AG10803 (cell line): ENCODE results near the gene TBC1D3I.
"Not testable (repeated sequence)": the region's sequence is repeated elsewhere in the genome, so short reads cannot be mapped to it uniquely, and the experiment has no call there.

Experiments used
- DNase-seq: peaks from one replicate; pipeline ENCODE4 v3.0.0; 2010; ENCODE audit warnings: low read depth
- H3K4me3 ChIP-seq: 2 replicates; pipeline ENCODE4 v1.5.1; 2011; ENCODE audit warnings: mild to moderate bottlenecking, low read length, control low read depth
- TF ChIP-seq, protein P1 (sequence below): conservative IDR thresholded peaks from 2 replicates; pipeline ENCODE4 v1.5.1; 2011; ENCODE audit warnings: mild to moderate bottlenecking, low read length, control low read depth, inconsistent platforms

TBC1D3I gene

DNA sequence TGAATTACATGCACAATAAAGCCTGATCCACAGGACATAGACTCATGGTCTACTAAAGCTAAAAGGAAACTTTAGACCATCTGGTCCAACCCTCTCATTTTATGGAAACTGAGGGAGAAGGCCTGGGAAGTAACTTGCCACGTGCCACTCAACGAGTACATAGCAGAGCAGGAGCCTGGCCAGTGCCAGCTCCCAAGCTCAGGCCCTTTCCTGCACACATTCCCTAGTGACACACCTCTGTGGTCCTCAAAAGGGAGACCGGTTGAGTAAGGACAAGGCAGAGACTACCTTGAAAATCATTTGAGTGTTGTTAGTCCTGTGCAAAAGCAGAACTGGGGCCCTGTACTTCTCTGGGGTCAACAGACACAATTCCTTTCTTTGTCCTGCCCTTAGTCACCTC lies 50.7 kb downstream of the TBC1D3I start:
- DNase-seq, result no peak
- TF ChIP-seq, protein P1, sequence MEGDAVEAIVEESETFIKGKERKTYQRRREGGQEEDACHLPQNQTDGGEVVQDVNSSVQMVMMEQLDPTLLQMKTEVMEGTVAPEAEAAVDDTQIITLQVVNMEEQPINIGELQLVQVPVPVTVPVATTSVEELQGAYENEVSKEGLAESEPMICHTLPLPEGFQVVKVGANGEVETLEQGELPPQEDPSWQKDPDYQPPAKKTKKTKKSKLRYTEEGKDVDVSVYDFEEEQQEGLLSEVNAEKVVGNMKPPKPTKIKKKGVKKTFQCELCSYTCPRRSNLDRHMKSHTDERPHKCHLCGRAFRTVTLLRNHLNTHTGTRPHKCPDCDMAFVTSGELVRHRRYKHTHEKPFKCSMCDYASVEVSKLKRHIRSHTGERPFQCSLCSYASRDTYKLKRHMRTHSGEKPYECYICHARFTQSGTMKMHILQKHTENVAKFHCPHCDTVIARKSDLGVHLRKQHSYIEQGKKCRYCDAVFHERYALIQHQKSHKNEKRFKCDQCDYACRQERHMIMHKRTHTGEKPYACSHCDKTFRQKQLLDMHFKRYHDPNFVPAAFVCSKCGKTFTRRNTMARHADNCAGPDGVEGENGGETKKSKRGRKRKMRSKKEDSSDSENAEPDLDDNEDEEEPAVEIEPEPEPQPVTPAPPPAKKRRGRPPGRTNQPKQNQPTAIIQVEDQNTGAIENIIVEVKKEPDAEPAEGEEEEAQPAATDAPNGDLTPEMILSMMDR, result no peak

DNA sequence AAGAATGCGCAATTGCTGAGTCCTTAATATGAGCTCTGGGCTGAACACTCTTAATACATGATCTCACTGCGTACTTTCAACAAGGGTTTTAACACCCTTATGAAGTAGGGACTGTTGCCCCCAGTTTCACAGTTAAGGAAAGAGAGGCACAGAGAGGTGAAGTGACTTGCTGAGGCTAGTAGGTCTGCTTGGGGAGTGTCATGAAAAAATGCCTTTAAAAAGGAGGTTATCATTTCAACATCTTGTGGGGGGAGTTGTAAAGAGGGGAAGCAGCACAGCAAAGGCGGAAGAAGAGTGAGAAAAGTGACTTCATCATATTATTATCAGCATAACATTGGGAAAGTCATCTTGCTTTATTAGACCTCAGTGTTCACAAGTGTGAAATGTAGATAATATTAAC lies 51.4 kb downstream of the TBC1D3I start:
- TF ChIP-seq, protein P1, result no peak
- H3K4me3 ChIP-seq, result no peak overlapping the region
- DNase-seq, result no peak

More for the DNA sequence above, 50.7 kb downstream of the TBC1D3I start:
- H3K4me3 ChIP-seq, result no peak overlapping the region

DNA sequence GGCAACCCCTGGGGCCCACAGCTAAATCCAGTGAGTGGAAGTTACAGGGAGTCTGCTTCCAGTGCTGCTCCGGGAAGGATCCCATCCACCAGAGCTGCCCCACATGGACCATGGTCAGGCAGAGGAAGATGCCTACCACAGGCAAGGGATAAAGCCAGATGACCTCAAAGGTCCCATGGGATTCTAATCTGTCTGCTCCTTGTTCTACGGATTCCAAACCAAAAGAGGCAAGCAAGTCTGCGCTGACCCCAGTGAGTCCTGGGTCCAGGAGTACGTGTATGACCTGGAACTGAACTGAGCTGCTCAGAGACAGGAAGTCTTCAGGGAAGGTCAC lies 52.1 kb downstream of the TBC1D3I start:
- TF ChIP-seq, protein P1, result no peak
- H3K4me3 ChIP-seq, result no peak overlapping the region
- no peak for DNase-seq

DNA sequence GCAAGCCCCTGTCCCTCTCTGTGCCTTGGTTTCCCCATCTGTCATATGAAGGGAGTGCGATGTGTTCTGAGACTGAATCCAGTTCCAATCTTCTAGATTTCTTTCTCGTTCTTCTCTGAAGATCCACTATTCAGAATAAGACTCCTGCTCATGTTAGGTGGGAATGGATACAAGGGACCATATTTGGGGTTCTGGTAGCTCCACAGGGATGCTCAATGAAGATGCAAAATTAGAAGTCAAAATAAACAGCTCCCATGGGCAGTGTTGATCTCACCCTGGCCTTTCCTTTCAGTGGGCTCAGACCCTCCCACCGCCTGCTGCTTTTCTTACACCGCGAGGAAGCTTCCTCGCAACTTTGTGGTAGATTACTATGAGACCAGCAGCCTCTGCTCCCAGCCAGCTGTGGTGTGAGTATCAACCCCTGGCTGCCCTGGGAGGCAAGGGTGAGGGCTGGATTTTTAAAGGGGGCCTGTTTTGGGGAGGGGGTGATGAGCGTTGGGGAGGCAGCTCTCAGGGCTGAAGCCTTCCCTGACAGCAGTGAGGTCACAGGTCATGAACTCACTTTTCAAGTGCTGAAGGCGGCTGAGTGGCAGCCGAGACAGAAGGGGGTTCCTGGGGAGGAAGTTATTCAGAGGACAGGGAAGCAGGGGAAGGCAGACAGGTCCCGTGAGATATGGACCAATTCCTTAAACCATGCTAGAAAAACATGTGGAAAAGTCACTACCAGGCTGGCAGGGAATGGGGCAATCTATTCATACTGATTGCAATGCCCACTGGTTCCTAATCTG lies 52.7 kb downstream of the TBC1D3I start:
- not testable (repeated sequence) for H3K4me3 ChIP-seq, DNase-seq

DNA sequence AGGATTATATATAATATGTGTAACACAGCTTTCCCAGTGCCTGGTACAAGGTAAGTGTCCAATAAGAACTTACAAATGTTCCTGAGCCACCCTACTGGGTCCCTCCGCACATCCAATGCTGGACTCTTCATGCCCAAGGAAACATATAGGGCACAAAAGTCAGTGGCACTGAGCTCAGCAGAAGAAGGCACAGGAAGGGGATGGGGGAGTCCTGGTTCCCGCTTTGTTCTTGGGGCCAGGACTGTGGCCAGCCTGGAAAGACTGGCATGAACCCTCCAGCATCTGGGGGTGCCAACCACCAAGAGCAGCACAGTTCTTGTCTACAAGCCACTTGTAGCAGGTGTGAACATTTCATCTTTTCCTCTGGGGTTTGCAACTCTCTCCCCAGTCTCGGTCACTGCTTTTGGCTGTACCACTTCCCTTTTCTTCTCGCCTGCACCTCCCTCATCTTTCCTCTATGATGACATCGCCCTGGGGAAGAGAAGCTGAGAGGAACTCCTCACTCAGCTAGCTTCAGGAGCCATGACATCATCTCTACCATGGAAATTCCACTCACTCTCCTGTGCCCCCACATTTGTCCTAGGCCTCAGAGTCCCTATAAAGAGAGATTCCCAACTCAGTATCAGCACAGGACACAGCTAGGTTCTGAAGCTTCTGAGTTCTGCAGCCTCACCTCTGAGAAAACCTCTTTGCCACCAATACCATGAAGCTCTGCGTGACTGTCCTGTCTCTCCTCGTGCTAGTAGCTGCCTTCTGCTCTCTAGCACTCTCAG lies 53.7 kb downstream of the TBC1D3I start, which contains the start of gene CCL4L2:
CCL4L2 (plus strand) TSS at position 625 of the 773 bp plus-strand sequence.
- not testable (repeated sequence) for H3K4me3 ChIP-seq, DNase-seq

DNA sequence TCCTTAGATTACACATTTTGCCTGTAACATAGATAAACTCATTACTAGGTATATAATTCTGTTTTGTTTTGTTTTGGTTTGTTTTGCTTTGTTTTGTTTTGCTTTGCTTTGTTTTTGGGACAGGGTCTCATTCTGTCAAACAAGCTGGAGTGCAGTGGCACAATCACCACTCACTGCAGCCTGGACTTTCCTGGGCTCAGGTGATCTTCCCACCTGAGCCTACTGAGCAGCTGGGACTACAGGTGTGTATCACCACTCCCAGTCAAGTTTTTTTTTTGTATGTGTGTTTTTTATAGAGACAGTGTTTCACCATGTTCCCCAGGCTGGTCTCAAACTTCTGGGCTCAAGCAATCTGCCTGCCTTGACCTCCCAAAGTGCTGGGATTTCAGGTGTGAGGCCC lies 54.8 kb downstream of the TBC1D3I start:
- H3K4me3 ChIP-seq, result no peak overlapping the region
- no peak for DNase-seq
- TF ChIP-seq, protein P1, result no peak

DNA sequence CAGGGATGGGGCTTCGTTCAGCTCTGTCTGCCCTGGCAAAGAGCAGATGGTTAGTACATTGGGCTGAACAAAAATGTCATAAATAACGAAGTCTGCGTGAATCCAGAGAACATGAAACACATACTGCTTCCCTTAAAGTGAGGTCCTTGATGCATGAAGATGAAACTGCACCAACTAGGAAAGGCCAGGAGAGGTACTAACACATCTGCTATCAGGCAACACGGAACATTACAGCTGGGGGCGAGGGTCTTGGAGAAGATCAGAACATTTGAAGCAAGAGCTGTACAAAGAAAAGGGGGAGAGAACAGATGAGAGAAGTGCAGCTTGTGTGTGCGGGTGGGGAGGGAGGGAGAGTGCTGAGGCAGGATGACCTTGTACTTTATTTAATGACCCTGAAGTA lies 57.0 kb downstream of the TBC1D3I start:
- not testable (repeated sequence) for DNase-seq, H3K4me3 ChIP-seq

DNA sequence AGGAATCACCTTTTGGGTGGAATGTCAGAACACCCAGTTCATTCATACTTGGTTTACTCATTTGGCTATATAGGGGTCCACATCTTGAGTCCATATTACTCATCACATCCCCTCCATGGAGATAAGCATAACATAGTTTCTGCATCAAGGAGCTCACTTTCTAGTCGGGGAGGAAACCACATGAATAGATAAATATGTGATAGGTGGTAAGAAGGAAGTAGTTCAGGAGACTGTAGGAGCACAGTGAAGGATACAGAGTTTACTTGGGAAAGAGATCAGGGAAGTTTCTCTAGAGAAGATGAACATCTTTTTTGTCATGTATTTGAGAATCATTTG lies 57.9 kb downstream of the TBC1D3I start:
- DNase-seq, H3K4me3 ChIP-seq: not testable (repeated sequence)

DNA sequence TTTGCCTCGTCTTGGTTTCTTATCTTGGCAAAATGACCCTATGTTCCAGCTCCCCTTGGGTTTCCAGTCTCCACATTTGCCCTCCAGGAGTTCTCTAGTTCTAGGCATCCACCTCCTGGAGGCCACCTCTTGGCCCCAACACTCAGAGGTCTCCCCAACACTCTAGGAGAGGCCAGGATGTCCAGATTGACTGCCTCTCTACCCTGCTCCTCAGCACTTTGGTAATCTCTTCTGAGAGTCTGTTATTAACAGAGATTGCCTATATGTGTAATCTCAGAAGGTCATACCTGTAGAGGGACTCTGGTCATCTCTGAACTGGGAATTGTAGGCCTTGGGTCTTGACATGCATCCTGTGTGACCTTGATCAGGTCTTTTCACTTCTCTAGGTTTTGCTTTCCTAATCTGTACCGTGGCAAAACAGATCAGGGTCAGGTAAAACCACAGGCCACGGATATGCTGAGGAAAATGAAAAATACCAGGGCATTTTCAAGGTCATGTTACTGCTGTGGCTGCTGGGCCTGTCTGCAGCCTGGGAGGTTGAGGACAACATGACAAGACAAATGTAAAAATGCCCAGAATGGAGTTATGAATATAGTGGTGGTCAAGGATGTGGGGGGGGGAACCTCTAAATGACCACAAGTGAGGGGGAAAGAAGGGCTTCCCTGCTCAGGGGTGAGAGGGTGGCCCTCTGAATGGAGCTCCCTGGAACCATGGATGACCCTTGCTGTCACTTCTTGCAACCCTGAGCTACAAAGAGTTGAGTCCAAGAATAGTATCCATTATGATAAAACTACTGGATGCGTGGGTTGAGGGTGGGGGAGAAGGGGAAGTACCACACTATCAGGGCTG lies 58.5 kb downstream of the TBC1D3I start:
- DNase-seq, result no peak
- no peak overlapping the region for H3K4me3 ChIP-seq
- TF ChIP-seq, protein P1, result no peak
